HG03097 (cell line): ENCODE results near the gene ERBB4.

Experiments used
- ATAC-seq: cut with Tn5 transposase; IDR thresholded peaks from one replicate; pipeline ENCODE4 v1.9.1; 2021; ENCODE audit not compliant: unreplicated experiment, low FRiP score

Gene ERBB4

GRCh38 chr2:212441821-212442220 lies 96.8 kb downstream of the ERBB4 start:
- ATAC-seq, result no peak

DNA sequence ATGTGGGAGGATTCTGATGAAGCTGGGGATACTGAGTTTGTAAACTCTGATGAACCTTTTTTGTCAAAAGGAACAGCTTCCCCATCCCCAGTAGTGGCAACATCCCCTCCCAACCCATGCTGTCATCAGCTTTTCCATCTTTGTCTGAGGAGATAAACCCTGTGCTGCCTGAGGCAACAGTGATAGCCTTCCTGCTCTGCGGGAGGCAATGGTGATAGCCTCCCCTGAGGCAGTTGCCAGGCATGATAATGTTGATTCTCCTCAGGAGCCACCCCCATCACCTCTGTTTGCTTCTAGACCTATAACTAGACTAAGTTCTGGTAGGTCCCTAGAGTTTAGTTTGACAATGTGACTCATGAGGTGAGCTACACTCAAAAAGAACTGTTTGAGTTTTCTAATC lies 97.5 kb downstream of the ERBB4 start:
- no peak for ATAC-seq

GRCh38 chr2:212428681-212429478 lies 109.7 kb downstream of the ERBB4 start:
- ATAC-seq, result no peak

DNA sequence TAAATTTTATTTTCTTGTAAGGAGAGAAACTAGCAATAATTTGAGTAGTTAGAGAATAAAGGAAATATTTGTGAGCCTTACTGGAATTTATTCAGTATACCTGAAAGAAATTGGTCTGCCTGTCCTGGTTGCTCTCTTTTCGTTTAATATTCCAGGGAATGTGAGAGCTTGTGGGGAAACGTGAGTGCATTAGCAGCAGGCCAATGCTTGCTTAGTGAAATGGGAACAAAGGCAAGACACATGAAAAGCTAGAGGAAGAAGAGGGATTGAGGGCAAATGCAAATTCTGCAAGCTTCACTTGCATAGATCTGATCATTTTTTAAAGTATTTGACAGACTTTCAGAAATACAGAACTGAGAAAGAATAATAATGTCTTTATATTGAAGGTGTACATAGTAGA lies 111.0 kb downstream of the ERBB4 start:
- no peak for ATAC-seq

DNA sequence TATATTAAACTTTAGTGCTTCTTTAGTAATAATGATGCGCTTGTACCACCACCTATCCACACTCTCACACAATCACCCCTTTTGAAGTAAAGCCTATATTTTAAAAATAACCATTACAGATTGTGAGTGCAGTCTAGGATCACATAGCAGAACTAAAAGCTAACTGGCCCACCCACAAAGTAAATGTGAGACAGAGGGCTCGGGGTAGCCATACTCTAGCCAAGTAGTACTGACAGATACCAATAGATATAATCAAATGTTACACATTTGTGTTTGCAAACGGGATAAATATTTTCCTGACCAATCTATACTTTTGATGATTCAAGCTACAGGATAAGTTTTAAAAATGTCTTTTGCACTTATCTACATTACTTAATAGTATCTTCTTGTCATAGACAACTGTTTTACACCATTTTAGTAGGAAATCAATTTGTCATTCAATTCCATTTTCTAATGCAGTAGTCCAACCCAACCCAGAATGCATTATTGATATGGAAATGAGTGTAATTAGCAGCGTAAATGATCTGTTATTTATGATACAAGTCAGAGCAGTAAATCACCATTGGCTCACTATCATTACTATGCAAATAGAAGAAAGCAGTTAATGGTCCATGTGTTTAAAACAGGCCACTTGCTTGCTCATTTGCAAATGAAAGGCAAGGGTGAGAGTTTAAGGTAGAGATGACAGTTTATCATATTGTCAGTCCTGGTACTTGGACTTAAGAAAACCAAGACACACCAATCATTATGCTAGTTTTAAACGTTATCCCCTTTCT lies 111.8 kb downstream of the ERBB4 start:
- no peak for ATAC-seq

- ATAC-seq, result no peak
These were observed 114.5 kb downstream of the ERBB4 start for GRCh38 chr2:212424082-212424481.

DNA sequence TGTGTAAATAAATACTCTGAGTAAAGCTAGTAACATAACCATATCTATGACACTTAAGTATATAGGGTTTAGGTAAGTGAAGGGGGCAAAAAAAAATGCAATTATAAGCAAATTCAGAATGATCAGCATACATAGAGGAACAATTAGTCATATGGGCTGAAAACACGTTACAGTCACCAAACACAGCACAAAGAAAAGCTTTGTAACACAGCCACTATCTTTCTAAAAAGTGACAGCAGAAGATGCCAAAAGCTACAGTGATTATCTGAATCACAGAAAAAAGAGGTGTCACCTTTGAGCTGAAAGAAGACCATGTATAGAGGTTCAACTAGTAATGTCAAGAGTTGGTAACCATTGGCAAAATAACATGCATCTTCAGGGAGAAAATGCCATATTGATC lies 115.5 kb downstream of the ERBB4 start:
- no peak for ATAC-seq

- ATAC-seq, result no peak
These were observed 116.9 kb downstream of the ERBB4 start for GRCh38 chr2:212421556-212422334.

GRCh38 chr2:212416086-212416485 lies 122.5 kb downstream of the ERBB4 start:
- no peak for ATAC-seq

- no peak for ATAC-seq
These were observed 123.8 kb downstream of the ERBB4 start for GRCh38 chr2:212414767-212415211.

DNA sequence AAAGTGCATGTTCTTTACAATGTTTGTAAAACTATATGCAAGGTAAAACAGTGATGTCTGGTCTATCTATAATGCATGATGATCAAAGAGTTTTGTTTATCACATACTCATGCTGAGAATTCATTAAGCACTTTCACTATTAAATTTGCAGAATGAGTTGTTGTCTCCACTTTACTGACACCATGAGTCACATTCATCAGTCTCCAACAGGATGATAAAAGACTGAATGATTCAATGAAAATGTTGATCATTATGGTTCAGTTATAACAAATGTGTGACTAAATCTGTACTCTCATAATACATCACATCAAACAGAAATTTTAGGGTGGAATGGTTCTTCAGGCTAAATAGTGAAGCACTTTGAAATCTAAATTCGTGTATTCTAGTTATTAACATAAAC lies 129.0 kb downstream of the ERBB4 start:
- ATAC-seq, result no peak

GRCh38 chr2:212408524-212408923 lies 130.1 kb downstream of the ERBB4 start:
- no peak for ATAC-seq

GRCh38 chr2:212406716-212407115 lies 131.9 kb downstream of the ERBB4 start:
- ATAC-seq, result no peak

DNA sequence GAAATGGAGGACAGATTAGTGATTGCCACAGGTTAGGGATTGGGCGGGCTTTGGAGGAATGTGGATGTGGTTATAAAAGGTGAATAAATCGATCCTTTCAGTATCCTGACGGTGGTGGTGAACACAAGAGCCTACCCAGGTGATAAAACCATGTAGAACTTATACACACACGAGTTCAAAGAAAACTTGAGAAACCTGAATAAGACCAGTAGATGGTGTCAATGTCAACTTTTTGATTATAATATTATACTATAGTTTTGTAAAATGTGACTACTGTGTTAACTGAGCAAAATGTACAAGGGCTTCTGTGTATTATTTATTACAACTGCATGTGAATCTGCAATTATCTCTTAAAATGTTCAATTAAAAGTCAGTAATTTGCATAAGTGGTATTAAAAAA lies 136.3 kb downstream of the ERBB4 start:
- no peak for ATAC-seq

GRCh38 chr2:212398316-212398715 lies 140.3 kb downstream of the ERBB4 start:
- no peak for ATAC-seq

DNA sequence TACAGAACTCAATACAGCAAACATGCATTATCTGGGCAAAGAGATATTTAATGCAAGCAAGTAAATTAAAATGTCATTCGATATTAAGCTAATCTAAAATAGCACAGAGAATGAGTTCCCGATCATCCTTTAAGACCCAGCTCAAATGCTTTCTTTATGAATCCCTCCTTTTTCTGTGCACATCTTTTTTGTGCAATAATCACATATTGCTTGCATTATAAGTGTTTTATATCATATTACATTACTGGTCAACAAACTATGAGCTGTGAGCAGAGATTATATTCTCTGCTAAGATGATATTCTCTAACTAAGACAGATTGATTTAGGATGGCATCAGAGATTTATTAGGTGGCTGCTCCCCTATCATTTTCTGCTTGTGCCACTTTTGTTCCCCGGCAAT lies 146.1 kb downstream of the ERBB4 start:
- no peak for ATAC-seq

- no peak for ATAC-seq
These were observed 146.6 kb downstream of the ERBB4 start for GRCh38 chr2:212392043-212392442.

GRCh38 chr2:212387146-212387545 lies 151.5 kb downstream of the ERBB4 start:
- ATAC-seq, result no peak

DNA sequence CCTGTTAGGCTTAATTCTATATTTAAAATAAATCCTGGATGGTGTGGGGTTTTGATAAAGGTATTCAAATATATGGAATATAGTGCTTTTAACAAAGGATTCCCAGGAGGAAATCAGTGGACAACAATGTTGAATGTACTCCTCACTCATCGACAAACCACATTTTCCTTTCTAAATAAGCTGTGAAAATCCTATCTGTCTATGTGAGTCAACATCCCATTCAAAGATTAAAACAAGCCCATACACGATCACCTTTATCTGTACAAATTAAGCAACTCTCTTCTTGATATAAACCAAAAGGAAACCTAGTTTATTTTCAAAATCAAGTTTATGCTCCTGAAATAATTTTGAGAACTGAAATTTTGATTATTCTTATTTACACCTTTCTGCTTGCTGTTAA lies 153.4 kb downstream of the ERBB4 start:
- ATAC-seq, result no peak

DNA sequence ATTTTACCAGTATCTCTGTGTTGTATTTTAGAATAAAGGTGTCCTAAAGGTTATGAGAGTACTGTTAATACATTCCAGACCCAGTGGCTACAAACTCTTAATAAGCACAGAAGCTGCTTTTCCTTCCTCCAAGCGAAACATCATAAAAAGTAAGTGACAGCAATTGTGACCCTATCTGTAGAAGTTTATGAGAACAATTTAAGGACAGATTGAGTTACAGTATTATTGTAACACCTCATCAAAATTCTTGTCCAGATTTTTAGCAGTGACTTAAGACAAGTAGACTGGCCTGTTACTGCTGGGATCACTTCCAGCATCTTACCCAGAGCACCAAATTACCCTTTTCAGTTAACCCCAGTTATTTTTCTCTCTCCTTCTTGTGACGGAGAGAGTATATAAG lies 154.6 kb downstream of the ERBB4 start:
- no peak for ATAC-seq

DNA sequence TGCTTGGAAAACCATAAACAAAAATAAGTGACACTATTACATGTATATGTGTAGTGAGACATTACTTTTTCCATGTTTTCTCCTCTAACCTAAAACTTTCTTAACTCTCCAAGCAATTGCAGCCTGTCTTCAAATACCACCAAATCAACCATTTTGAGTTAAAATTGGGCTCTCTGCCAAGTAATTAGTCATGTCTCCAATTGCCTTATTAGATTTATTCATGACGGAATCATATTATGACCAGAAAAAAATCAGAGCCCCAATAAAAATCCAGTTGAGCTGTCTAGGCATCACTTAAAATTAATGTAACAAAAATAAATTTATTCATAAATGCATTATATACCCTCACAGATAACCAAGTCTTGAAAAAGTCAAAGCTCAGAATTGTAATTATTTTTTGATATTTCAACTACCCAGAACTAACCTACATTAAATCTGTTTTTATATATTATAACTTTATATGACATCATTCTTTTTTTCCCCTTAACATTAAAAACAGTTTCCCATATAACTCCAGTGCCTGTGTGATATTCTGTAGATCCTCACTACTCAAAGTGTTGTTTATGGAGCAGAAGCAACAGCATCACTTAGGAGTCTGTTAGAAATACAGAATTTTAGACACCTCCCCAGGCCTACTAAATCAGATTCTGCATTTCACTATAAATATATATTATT lies 157.0 kb downstream of the ERBB4 start:
- ATAC-seq, result no peak
